Endothelial cell of umbilical vein (primary cell): ENCODE data around the gene TH. TPM values are rescaled to one million over a fixed set of nuclear protein-coding genes. Genes with fewer than 3 reads are reported as not detected.

Experiments used
- BruUV-seq: library from RNA; stranded (reverse); fragments of 400-500 nt; replicated peaks from 2 replicates; lab custom pipeline; 2021; lab: Mats Ljungman, UMichigan
- CTCF ChIA-PET: fragments of 300-600, 350-600 bp; sonication (Branson Sonifier 250); formaldehyde crosslinking; loops from one replicate; lab custom pipeline; 2021; ENCODE audit warnings: antibody characterized with exemption, inconsistent platforms; lab: Charles Lee
- POLR2A ChIA-PET: fragments of 300-600, 350-600 bp; sonication (Branson Sonifier 250); formaldehyde crosslinking; loops from one replicate; lab custom pipeline; 2021; ENCODE audit warnings: antibody characterized with exemption, inconsistent platforms; lab: Charles Lee
- DNase-seq: peaks from one replicate; pipeline ENCODE4 v3.0.0-alpha.2; 2011; ENCODE audit warnings: low read depth, low spot score
- FAIRE-seq: peaks from 2 replicates; lab custom pipeline; 2011; peaks lifted over from hg19 to GRCh38; lab: Jason Lieb, UNC
- H2AFZ ChIP-seq: 2 replicates; pipeline ENCODE4 v1.6.0; 2012; ENCODE audit warnings: low read depth, low read length, control low read depth, inconsistent platforms
- H3K27ac ChIP-seq: 2 replicates; pipeline ENCODE4 v1.5.1; 2011; ENCODE audit warnings: low read depth, mild to moderate bottlenecking, control low read depth, low read length, moderate library complexity; ENCODE audit not compliant: insufficient read depth
- H3K27me3 ChIP-seq, 2 experiments: 2 replicates each; pipeline versions ENCODE4 v1.6.0 to v1.6.1; 2011; ENCODE audit warnings: low read length in 2 of 2, mixed read lengths in 1 of 2; ENCODE audit not compliant: control insufficient read depth in 2 of 2, insufficient read depth in 2 of 2
- H3K36me3 ChIP-seq, 2 experiments: 2 replicates in 1 of 2; 3 replicates in 1 of 2; pipeline ENCODE4 v1.5.1; 2011; ENCODE audit warnings: low read length in 2 of 2, mild to moderate bottlenecking in 1 of 2, moderate library complexity in 1 of 2; ENCODE audit not compliant: control insufficient read depth in 2 of 2, insufficient read depth in 2 of 2; ENCODE audit errors: extremely low read depth in 1 of 2
- H3K4me1 ChIP-seq: 3 replicates; pipeline ENCODE4 v1.5.1; 2011; ENCODE audit warnings: mild to moderate bottlenecking, low read length; ENCODE audit not compliant: control insufficient read depth, insufficient read depth; ENCODE audit errors: extremely low read depth
- H3K4me2 ChIP-seq: 2 replicates; pipeline ENCODE4 v1.6.1; 2011; ENCODE audit warnings: low read length, control low read depth, mixed read lengths; ENCODE audit not compliant: insufficient read depth
- H3K4me3 ChIP-seq, 3 experiments: fragments of 200-600 bp in 1 of 3; sonication (generic), shearing (Covaris generic) in 1 of 3; replicated peaks in 1 of 3; 2 replicates each; pipeline ENCODE4 v1.5.1; 2011 to 2016; ENCODE audit warnings: control low read depth in 3 of 3, low read length in 3 of 3, mild to moderate bottlenecking in 2 of 3, inconsistent platforms in 1 of 3, low read depth in 1 of 3, moderate library complexity in 1 of 3; ENCODE audit not compliant: insufficient read depth in 1 of 3
- H3K79me2 ChIP-seq: 2 replicates; pipeline ENCODE4 v1.6.0; 2012; ENCODE audit warnings: low read length, inconsistent platforms; ENCODE audit not compliant: control insufficient read depth, insufficient read depth
- H3K9ac ChIP-seq: replicated peaks from 2 replicates; pipeline ENCODE3; 2011; ENCODE audit warnings: low read length, control low read depth; ENCODE audit not compliant: insufficient read depth; ENCODE audit errors: extremely low read depth
- H3K9me1 ChIP-seq: replicated peaks from 3 replicates; pipeline ENCODE4 v1.6.0; 2011; ENCODE audit warnings: mild to moderate bottlenecking, low read length; ENCODE audit not compliant: control insufficient read depth, insufficient read depth; ENCODE audit errors: extremely low read depth
- H3K9me3 ChIP-seq: replicated peaks from 2 replicates; pipeline ENCODE4 v1.5.1; 2012; ENCODE audit warnings: low read length, inconsistent platforms; ENCODE audit not compliant: control insufficient read depth, insufficient read depth
- H4K20me1 ChIP-seq: replicated peaks from 2 replicates; pipeline ENCODE3; 2011; ENCODE audit warnings: mild to moderate bottlenecking, low read length; ENCODE audit not compliant: control insufficient read depth, insufficient read depth; ENCODE audit errors: extremely low read depth
- CTCF ChIP-seq, 2 donors: IDR thresholded peaks; 1 replicate in 1 of 2; 2 replicates in 1 of 2; pipeline ENCODE4 v1.5.1; 2011; ENCODE audit warnings: low read length in 2 of 2, mild to moderate bottlenecking in 2 of 2, moderate library complexity in 2 of 2, control low read depth in 1 of 2, inconsistent platforms in 1 of 2, low read depth in 1 of 2; ENCODE audit not compliant: insufficient read depth in 1 of 2; ENCODE audit errors: extremely low read depth in 1 of 2
- EZH2 ChIP-seq: IDR thresholded peaks from 2 replicates; pipeline ENCODE4 v1.6.1; 2012; ENCODE audit warnings: borderline replicate concordance, low read depth, mild to moderate bottlenecking, moderate library complexity, low read length, inconsistent platforms; ENCODE audit not compliant: severe bottlenecking
- FOS ChIP-seq: IDR thresholded peaks from 2 replicates; pipeline ENCODE4 v1.6.1; 2011; ENCODE audit warnings: mild to moderate bottlenecking, low read length, moderate library complexity, borderline replicate concordance; ENCODE audit not compliant: insufficient read depth
- GATA2 ChIP-seq: IDR thresholded peaks from 2 replicates; pipeline ENCODE4 v1.7.0; 2011; ENCODE audit warnings: low read depth, mild to moderate bottlenecking, moderate library complexity, mixed read lengths, low read length; ENCODE audit not compliant: insufficient read length, insufficient read depth
- JUN ChIP-seq: IDR thresholded peaks from 2 replicates; pipeline ENCODE4 v1.6.1; 2011; ENCODE audit warnings: borderline replicate concordance, low read depth; ENCODE audit not compliant: insufficient read length, insufficient read depth
- MAX ChIP-seq: IDR thresholded peaks from 2 replicates; pipeline ENCODE4 v1.6.1; 2011; ENCODE audit not compliant: insufficient read depth, insufficient read length
- MYC ChIP-seq: IDR thresholded peaks from one replicate; pipeline ENCODE4 v1.6.1; 2011; ENCODE audit warnings: mild to moderate bottlenecking, low read depth, low read length
- POLR2A ChIP-seq: IDR thresholded peaks from 2 replicates; pipeline ENCODE4 v1.6.1; 2012; ENCODE audit warnings: low read depth, mild to moderate bottlenecking, control low read depth, low read length
- POLR2AphosphoS5 ChIP-seq: IDR thresholded peaks from 2 replicates; pipeline ENCODE4 v1.6.1; 2012; ENCODE audit warnings: low read depth, mild to moderate bottlenecking, control low read depth, low read length, moderate library complexity; ENCODE audit not compliant: insufficient read depth
- dilution Hi-C: fragments of 300-500 bp; cut with MboI; formaldehyde crosslinking; loops from one replicate; pipeline ENCODE4 v1.15.0; 2019; ENCODE audit warnings: low sequenced_read_pairs; ENCODE audit not compliant: extremely low pct_ligation_motif_present
- intact Hi-C: fragments of 100-400 bp; cut with micrococcal nuclease; formaldehyde crosslinking; loops from one replicate; pipeline ENCODE4 v1.10.0; 2022
- polyA plus RNA-seq, 4 experiments: library from polyadenylated mRNA; depleted of rRNA in 3 of 4; stranded (reverse) in 3 of 4; unstranded in 1 of 4; fragments of >200 nt; gene quantifications; 2 replicates each; pipeline versions ENCODE4 v1.2.1 to v1.2.3, GENCODE V29; 2011 to 2012; ENCODE audit warnings: missing spikeins in 1 of 4
- total RNA-seq: library from RNA; stranded (reverse); gene quantifications from 2 replicates; pipeline ENCODE4 v1.2.3, GENCODE V29; 2021

The TH gene
- total and polyA plus RNA-seq, 2 donors (not counting 3 experiments of a cell fraction or from before 2014, with no cell fraction given): not detected

- Histone ChIP-seq H3K4me1 (no peaks in the 10 kb centered on the region), H3K9ac (no peak overlapping the region), H3K36me3 (no peaks in the 10 kb centered on the region), H3K79me2 (no peaks in the 10 kb centered on the region), H3K9me1 (no peaks in the 10 kb centered on the region), H3K27me3 (peaks cover 0 to 6% of the 10 kb centered on the region in 2 experiments), H3K9me3 (no peaks in the 10 kb centered on the region), H3K4me2 (no peak overlapping the region), H4K20me1 (no peaks in the 10 kb centered on the region), H3K4me3 (no peak overlapping the region), H2AFZ (no peak overlapping the region), H3K27ac (no peak overlapping the region)
- no TSS peak for BruUV-seq
- dilution Hi-C loops: no loop called here
- TF ChIP-seq MYC (no peak), POLR2AphosphoS5 (no peak), FOS (no peak), GATA2 (no peak), EZH2 (no peak), CTCF (IDR thresholded peaks at IDR 0.05; ENCODE audit: extremely low read depth in 1 of 2, insufficient read depth in 1 of 2, low read depth in 1 of 2, low read length in 2 of 2) (no peak), MAX (no peak), POLR2A (no peak), JUN (no peak)
- no peak for FAIRE-seq
- ChIA-PET CTCF (interaction anchor here (0.9 kb wide), 1 partner anchor 40 kb away, joined by 3 read pairs; no protein-coding TSS in a partner anchor), POLR2A (no interaction called here)
- intact Hi-C loops: no loop called here
- no peak for DNase-seq
Observed at GRCh38 chr11:2192435-2192834, 20.8 kb upstream of the TH start.
